Measurements from ENCODE around the gene CTSD.

DNA sequence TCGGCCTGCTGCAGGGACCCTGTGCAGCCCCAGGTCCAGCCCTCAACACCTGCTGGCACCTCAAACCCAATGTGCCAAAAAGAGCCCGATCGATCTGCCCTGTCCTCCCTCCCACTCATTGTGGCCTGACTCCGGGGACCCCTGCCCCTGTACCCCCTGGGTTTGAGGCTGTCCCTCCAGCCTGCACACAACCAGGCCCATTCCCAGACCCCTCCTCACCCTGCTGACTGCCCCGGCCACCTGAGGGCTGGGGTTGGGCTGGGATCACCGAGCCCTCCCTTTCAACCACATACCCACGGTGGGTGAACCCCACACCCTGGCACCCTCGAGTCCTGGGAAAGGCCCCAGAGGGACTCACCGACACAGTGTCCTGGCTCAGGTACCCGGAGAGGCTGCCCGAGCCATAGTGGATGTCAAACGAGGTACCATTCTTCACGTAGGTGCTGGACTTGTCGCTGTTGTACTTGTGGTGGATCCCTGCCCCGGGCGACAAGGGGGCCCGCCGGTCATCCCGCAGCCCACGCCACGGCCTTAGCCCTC lies 5.0 kb downstream of the CTSD start:
- TF ChIP-seq, protein P1, sequence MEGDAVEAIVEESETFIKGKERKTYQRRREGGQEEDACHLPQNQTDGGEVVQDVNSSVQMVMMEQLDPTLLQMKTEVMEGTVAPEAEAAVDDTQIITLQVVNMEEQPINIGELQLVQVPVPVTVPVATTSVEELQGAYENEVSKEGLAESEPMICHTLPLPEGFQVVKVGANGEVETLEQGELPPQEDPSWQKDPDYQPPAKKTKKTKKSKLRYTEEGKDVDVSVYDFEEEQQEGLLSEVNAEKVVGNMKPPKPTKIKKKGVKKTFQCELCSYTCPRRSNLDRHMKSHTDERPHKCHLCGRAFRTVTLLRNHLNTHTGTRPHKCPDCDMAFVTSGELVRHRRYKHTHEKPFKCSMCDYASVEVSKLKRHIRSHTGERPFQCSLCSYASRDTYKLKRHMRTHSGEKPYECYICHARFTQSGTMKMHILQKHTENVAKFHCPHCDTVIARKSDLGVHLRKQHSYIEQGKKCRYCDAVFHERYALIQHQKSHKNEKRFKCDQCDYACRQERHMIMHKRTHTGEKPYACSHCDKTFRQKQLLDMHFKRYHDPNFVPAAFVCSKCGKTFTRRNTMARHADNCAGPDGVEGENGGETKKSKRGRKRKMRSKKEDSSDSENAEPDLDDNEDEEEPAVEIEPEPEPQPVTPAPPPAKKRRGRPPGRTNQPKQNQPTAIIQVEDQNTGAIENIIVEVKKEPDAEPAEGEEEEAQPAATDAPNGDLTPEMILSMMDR (IDR thresholded peaks at IDR 0.05), result no peak
- TF ChIP-seq EP300 (IDR thresholded peaks at IDR 0.05), result no peak
